Nephron (organoid): ENCODE measurements around the gene FMN2.
"Not testable (repeated sequence)": the region's sequence is repeated elsewhere in the genome, so short reads cannot be mapped to it uniquely, and the experiment has no call there.

Experiments used
- H3K27ac Mint-ChIP-seq, 3 experiments: 2 replicates each; pipeline ENCODE4 v1.8.0; 2020; ENCODE audit warnings: mixed read lengths in 3 of 3, mild to moderate bottlenecking in 2 of 3, moderate library complexity in 1 of 3
- H3K27me3 Mint-ChIP-seq: 2 replicates; pipeline ENCODE4 v1.8.0; 2021; ENCODE audit warnings: low read depth, mild to moderate bottlenecking, moderate library complexity, mixed read lengths
- H3K36me3 Mint-ChIP-seq: 2 replicates; pipeline ENCODE4 v1.8.0; 2020; ENCODE audit warnings: low read depth, mixed read lengths
- H3K4me1 Mint-ChIP-seq: 2 replicates; pipeline ENCODE4 v1.8.0; 2020; ENCODE audit warnings: mixed read lengths
- H3K4me3 Mint-ChIP-seq, 3 experiments: 2 replicates each; pipeline ENCODE4 v1.8.0; 2020; ENCODE audit warnings: mild to moderate bottlenecking in 3 of 3, mixed read lengths in 3 of 3, moderate library complexity in 2 of 3
- H3K9me3 Mint-ChIP-seq: 2 replicates; pipeline ENCODE4 v1.8.0; 2020; ENCODE audit warnings: mixed read lengths
- TF ChIP-seq, protein P1 (sequence below), 3 experiments: fragments of 200-600 bp; sonication (generic); IDR thresholded peaks; one replicate each; pipeline ENCODE4 v1.5.0; 2021; ENCODE audit warnings: antibody characterized with exemption in 3 of 3; ENCODE audit not compliant: unreplicated experiment in 3 of 3

The FMN2 gene

DNA sequence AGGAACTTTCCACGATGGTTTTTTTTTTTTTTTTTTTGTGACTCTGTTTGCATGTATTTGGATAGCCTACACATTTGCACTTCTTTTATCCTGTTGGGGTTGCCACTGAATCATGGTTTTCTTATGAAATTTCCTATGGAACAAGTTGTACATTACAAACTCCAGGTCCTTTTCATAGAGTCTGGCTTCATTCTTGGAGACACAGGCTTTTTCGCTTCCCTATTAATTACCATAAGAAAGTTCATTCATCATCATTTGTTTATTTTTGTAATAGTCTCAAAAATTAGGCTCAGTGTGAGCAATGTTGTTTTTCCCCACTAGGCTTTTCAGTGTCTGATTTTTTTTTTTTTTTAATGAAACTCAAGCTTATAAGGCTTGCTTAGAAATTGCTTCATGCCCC, 179.4 kb downstream of the FMN2 start:
- Mint-ChIP-seq H3K9me3 (peaks cover 14% of the 10 kb centered on the region), H3K4me3 (no peak overlapping the region), H3K4me1 (no peaks in the 10 kb centered on the region), H3K27ac (no peak overlapping the region), H3K36me3 (peaks cover 3% of the 10 kb centered on the region), H3K27me3 (no peaks in the 10 kb centered on the region)
- TF ChIP-seq, protein P1, sequence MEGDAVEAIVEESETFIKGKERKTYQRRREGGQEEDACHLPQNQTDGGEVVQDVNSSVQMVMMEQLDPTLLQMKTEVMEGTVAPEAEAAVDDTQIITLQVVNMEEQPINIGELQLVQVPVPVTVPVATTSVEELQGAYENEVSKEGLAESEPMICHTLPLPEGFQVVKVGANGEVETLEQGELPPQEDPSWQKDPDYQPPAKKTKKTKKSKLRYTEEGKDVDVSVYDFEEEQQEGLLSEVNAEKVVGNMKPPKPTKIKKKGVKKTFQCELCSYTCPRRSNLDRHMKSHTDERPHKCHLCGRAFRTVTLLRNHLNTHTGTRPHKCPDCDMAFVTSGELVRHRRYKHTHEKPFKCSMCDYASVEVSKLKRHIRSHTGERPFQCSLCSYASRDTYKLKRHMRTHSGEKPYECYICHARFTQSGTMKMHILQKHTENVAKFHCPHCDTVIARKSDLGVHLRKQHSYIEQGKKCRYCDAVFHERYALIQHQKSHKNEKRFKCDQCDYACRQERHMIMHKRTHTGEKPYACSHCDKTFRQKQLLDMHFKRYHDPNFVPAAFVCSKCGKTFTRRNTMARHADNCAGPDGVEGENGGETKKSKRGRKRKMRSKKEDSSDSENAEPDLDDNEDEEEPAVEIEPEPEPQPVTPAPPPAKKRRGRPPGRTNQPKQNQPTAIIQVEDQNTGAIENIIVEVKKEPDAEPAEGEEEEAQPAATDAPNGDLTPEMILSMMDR (IDR thresholded peaks at IDR 0.05; ENCODE audit: unreplicated experiment in 3 of 3) = no peak

DNA sequence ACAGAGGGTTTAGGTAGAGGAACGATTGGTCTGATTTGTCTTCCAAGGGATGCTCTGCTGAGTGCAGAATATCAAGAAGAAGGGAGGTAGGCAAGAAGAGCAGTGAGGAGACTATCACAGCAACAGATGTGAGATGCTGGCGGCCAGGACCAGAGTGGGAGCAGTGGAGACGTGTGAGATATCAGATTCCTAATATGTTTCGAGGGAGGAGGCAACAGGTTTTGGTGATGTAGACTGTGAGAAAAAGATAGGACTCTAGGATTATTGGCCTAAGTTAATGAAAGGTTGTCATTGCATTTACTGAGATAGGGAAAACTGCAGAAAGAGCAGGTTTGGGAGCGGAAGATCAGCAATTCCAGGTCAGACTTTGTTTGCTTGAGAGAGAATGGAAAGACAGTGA, 182.9 kb downstream of the FMN2 start:
- Mint-ChIP-seq H3K27me3 (no peaks in the 10 kb centered on the region), H3K9me3 (peaks cover 5% of the 10 kb centered on the region), H3K4me3 (no peak overlapping the region), H3K4me1 (no peaks in the 10 kb centered on the region), H3K36me3 (no peaks in the 10 kb centered on the region), H3K27ac (no peak overlapping the region)
- TF ChIP-seq, protein P1 (IDR thresholded peaks at IDR 0.05; ENCODE audit: unreplicated experiment in 3 of 3) = no peak

DNA sequence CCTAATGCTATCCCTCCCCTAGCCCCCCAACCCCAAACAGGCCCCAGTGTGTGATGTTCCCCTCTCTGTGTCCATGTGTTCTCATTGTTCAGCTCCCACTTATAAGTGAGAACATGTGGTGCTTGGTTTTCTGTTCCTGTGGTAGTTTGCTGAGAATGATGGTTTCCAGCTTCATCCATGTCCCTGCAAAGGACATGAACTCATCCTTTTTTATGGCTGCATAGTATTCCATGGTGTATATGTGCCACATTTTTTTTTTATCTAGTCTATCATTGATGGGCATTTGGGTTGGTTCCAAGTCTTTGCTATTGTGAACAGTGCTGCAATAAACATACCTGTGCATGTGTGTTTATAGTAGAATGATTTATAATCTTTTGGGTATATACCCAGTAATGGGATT, 183.5 kb downstream of the FMN2 start:
- H3K27me3 Mint-ChIP-seq, H3K27ac Mint-ChIP-seq, H3K4me3 Mint-ChIP-seq, H3K4me1 Mint-ChIP-seq, H3K9me3 Mint-ChIP-seq, H3K36me3 Mint-ChIP-seq: not testable (repeated sequence)

DNA sequence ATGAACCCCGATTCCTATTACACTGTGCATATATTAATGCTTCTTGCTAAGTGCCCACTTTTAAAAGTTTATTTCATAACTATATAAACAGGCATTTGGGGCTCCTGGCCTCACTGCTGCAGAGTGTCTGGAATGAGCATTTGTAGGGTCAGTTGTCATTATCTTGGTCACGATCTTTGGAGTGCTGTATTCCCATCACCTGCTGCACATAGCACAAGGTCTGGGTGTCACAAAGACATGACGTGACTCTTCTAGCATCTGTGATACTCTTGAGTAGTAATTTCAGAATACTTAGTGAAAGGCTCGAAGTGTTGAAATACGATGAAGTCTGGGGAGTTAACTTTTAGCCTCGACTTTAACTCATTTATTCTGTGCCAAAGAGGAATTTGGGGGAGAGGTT, 186.4 kb downstream of the FMN2 start:
- no peak overlapping the region for H3K4me3 Mint-ChIP-seq
- TF ChIP-seq, protein P1 (IDR thresholded peaks at IDR 0.05; ENCODE audit: unreplicated experiment in 3 of 3) = no peak
- no peaks in the 10 kb centered on the region for H3K27me3 Mint-ChIP-seq
- H3K27ac Mint-ChIP-seq = no peak overlapping the region
- peaks cover 5% of the 10 kb centered on the region for H3K9me3 Mint-ChIP-seq
- no peaks in the 10 kb centered on the region for H3K4me1 Mint-ChIP-seq
- no peaks in the 10 kb centered on the region for H3K36me3 Mint-ChIP-seq

DNA sequence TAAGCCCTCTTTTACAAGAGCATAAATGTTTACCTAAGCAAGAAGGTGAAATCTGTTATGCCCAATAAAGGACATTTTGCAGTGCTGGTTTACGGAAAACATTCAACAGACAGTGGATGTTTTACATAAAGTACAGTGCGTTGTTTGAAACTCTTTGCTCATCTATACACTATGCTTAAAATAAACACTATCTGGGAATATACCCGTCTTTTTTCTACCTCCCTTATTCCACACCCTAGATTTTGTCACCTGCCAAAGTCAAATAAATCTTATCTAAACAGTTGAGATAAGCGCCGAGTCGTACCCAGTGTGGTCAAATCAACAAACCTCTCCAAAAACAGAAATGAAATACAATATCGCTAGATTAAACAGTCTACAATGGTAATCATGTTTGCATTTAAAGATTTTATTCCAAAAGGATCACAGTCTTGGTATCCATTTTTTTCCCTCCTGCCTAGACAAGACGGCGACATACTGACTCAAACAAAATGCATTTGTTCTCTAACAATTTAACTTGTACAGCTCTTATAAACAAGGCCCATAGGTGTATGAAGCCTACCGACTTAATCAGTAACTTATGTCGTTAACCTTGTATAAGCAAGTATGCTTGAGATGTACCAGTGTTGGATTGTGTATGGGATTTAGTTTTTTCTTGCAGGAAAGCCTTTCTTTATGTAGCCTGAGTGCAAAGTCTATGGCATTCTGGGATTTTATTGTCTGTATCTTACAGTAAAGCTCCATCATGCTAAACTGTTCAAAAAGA, 189.1 kb downstream of the FMN2 start:
- no peaks in the 10 kb centered on the region for H3K4me1 Mint-ChIP-seq
- TF ChIP-seq, protein P1 (IDR thresholded peaks at IDR 0.05; ENCODE audit: unreplicated experiment in 3 of 3) = no peak
- H3K9me3 Mint-ChIP-seq = no peaks in the 10 kb centered on the region
- H3K27me3 Mint-ChIP-seq = no peaks in the 10 kb centered on the region
- no peak overlapping the region for H3K4me3 Mint-ChIP-seq
- H3K27ac Mint-ChIP-seq = peak overlapping the region in 1 of 3 experiments; percentile 9
- no peaks in the 10 kb centered on the region for H3K36me3 Mint-ChIP-seq

DNA sequence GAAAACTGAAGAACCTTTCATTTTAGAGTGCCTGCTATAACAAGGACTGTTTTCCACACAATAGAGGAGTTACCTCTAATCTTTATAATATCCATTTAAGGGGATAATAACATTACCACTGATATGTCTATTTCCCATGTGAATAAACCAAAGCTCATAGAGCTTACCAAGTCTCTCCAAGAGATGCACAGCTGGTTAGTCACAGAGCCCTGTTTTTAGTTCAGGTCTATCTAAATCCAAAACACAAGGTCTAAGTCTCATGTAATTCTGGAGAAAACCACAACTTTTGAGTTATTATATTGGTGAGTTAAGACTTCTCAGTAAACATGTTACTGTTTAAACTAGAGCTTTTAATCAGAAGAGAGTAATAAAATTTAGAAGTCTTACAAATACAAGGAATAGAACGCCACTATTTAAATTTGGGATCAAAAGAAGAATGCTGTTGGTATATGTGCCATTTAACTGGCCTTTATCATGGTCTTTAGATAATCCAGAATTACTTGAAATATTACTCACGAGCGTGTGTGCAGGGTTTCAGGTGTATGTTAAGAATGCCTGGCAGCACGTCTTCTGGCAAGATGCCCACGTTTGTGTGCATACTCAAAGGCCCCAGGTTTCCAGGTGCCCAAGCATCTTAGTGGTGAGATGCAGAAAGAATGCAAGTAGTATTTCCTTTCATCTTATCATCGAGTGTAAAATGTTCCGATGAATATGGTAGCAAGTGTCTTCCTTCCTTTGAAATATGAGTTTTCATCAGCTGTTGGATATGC, 190.6 kb downstream of the FMN2 start:
- H3K4me3 Mint-ChIP-seq = no peak overlapping the region
- no peak overlapping the region for H3K27ac Mint-ChIP-seq
- H3K27me3 Mint-ChIP-seq = no peaks in the 10 kb centered on the region
- no peaks in the 10 kb centered on the region for H3K9me3 Mint-ChIP-seq
- H3K36me3 Mint-ChIP-seq = no peaks in the 10 kb centered on the region
- TF ChIP-seq, protein P1 (IDR thresholded peaks at IDR 0.05; ENCODE audit: unreplicated experiment in 3 of 3) = no peak
- no peaks in the 10 kb centered on the region for H3K4me1 Mint-ChIP-seq
